Uterus (tissue), 2 donors: Measurements from ENCODE around the gene MYO1D.

Experiments used
- CTCF ChIP-seq, 4 experiments: fragments of 200-600 bp in 2 of 4; fragments of 450-650 bp in 2 of 4; sonication (generic) in 2 of 4; IDR thresholded peaks; one replicate each; pipeline ENCODE4 v1.5.1; 2016 to 2019; ENCODE audit warnings: antibody characterized with exemption in 4 of 4, mild to moderate bottlenecking in 2 of 4, moderate library complexity in 1 of 4
- POLR2A ChIP-seq, 2 donors: fragments of 450-650 bp; IDR thresholded peaks; one replicate each; pipeline ENCODE4 v1.6.1; 2016; ENCODE audit warnings: antibody characterized with exemption in 2 of 2, mild to moderate bottlenecking in 1 of 2, moderate library complexity in 1 of 2

GRCh38 chr17:32903774-32904673 is 27.1 kb upstream of the MYO1D start:
- no peak for TF ChIP-seq CTCF (IDR thresholded peaks at IDR 0.05)
- TF ChIP-seq POLR2A (IDR thresholded peaks at IDR 0.05), result no peak
